ENCODE results near the gene EXOC3L4. TPM values are rescaled to one million over a fixed set of nuclear protein-coding genes. Genes with fewer than 3 reads are reported as not detected.

Gene EXOC3L4
- total RNA-seq, 1 experiment from 2014 or later, result not detected

DNA sequence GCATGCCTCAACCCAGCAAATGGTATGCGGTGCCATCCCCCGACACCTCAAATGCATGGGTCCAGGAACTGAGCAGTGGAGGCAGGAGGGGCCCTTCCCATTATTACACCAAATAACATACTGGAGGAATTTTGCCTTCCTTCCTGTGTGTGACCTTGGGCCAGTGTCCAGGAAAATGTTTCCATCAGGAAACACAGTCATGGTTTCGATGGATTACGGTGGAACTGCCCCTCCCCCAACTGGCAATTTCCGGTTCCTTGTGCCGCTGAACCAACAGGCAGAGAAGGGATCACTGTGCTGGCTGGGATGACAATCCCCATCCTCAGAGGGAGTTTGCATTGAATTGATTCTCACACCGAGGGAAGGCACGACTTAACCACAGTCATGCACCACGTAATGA, 28.1 kb upstream of the EXOC3L4 start (continued):
- no peak for TF ChIP-seq ZNF274 (IDR thresholded peaks at IDR 0.05; ENCODE audit: low read depth, low read length)

DNA sequence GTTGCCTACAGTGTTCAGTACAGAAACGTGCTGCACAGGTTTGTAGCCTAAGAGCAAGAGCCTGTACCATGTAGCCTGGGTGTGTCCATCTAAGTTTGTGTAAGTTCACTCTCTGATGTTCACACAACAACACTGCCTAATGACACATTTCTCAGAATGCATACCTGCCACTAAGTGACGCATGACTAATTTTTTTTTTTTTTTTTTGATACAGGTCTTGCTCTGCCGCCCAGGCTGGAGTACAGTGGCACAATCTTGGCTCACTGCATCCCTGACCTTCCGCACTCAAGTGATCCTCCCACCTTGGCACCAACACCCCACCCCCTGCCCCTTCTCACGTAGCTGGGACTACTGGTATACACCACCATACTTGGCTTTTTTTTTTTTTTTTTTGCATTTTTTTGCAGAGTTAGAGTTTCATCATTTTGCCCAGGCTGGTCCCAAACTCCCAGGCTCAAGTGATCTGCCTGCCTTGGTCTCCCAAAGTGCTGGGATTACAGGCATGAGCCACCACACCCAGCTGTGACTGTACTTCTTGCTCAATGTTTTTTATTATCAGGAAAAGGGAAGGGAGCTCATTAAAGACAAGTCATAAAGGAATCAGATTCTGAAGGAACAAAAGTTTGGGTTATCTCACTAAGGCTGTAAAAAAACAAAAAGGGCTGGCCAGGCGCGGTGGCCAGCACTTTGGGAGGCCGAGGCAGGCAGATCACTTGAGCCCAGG, 27.1 kb upstream of the EXOC3L4 start:
- Histone ChIP-seq H3K9ac (ENCODE audit: low read length) (peak overlapping the region; percentile 26), H3K4me2 (ENCODE audit: low read length) (peak overlapping the region; percentile 76), H4K20me1 (ENCODE audit: insufficient read depth) (no peaks in the 10 kb centered on the region), H3K79me2 (ENCODE audit: insufficient read depth, low read length) (no peaks in the 10 kb centered on the region), H3K9me2 (ENCODE audit: insufficient read depth) (no peaks in the 10 kb centered on the region), H3K9me3 (ENCODE audit: control insufficient read depth in 1 of 2, insufficient read depth in 1 of 2, low read depth in 1 of 2, low read length in 2 of 2) (no peaks in the 10 kb centered on the region), H3K27me3 (ENCODE audit: insufficient read depth, low read length) (no peaks in the 10 kb centered on the region), H2AFZ (ENCODE audit: low read depth, low read length, poor library complexity, severe bottlenecking) (peak overlapping the region; percentile 77), H3K36me3 (ENCODE audit: control insufficient read depth in 1 of 2, insufficient read depth in 2 of 2, low read length in 2 of 2) (no peaks in the 10 kb centered on the region), H3K4me3 (replicated peaks in 1 of 2; ENCODE audit: low read depth in 1 of 2, low read length in 2 of 2) (peak overlapping the region; percentile 4 to 21; a peak in 2 of 4 replicates), H3K4me1 (ENCODE audit: control insufficient read depth in 1 of 2, insufficient read depth in 2 of 2, low read length in 2 of 2) (peaks cover 38 to 62% of the 10 kb centered on the region in 2 experiments), H3K27ac (ENCODE audit: low read depth, low read length) (peak overlapping the region; percentile 56)
- RAD21 ChIA-PET (ENCODE audit: low non-redundant PET in 1 of 2, low total read pairs in 2 of 2, uncharacterized antibody in 2 of 2, unreplicated experiment in 2 of 2), result interaction anchor here (0.6 to 0.7 kb wide), 2 partner anchors 38 to 189 kb away, joined by 3 to 8 read pairs; no protein-coding TSS in a partner anchor
- POLR2A ChIA-PET, result no interaction called here
- intact Hi-C loops (cut with micrococcal nuclease), result no loop called here
- CTCF ChIA-PET, result no interaction called here
- BruUV-seq (replicated peaks), result no TSS peak
- peak; percentile 77 for ATAC-seq
- TF ChIP-seq YY1 (IDR thresholded peaks at IDR 0.05; ENCODE audit: extremely low read depth, insufficient replicate concordance, low read depth, low read length), result no peak
- TF ChIP-seq CEBPB (IDR thresholded peaks at IDR 0.05; ENCODE audit: low read depth), result no peak
- no peak for TF ChIP-seq EGR1 (IDR thresholded peaks at IDR 0.05; ENCODE audit: low read depth)
- no peak for TF ChIP-seq RAD21 (IDR thresholded peaks at IDR 0.05; ENCODE audit: low read depth)
- no peak for TF ChIP-seq ELF1 (IDR thresholded peaks at IDR 0.05; ENCODE audit: borderline replicate concordance, low read depth)
- TF ChIP-seq CBX3 (IDR thresholded peaks at IDR 0.05; ENCODE audit: low read depth), result no peak
- TF ChIP-seq ZNF274 (IDR thresholded peaks at IDR 0.05; ENCODE audit: low read depth, low read length), result no peak
- DNase-seq (ENCODE audit: low read depth, low spot score), result peak; percentile 73

Measured in HCT116 (cell line).